HL-60 (cell line): Measurements from ENCODE around the gene PPP2CA.

Experiments used
- DNase-seq, 2 experiments: peaks; one replicate each; pipeline ENCODE4 v3.0.0-alpha.2; 2010 to 2020; ENCODE audit warnings: low read depth in 1 of 2, low spot score in 1 of 2
- H3K27ac ChIP-seq: fragments of 250-450 bp; sonication (Bioruptor Pico); replicated peaks from 2 replicates; pipeline ENCODE4 v1.5.1; 2020; ENCODE audit warnings: mild to moderate bottlenecking, moderate library complexity
- H3K27me3 ChIP-seq: fragments of 250-450 bp; sonication (Bioruptor Pico); 2 replicates; pipeline ENCODE4 v1.5.1; 2021; ENCODE audit warnings: mild to moderate bottlenecking, moderate library complexity; ENCODE audit not compliant: insufficient read depth, poor library complexity, severe bottlenecking
- H3K4me3 ChIP-seq: replicated peaks from 2 replicates; pipeline ENCODE4 v1.5.1; 2011; ENCODE audit warnings: mild to moderate bottlenecking, control low read depth, low read length; ENCODE audit not compliant: insufficient read depth
- CTCF ChIP-seq: IDR thresholded peaks from one replicate; pipeline ENCODE4 v1.5.1; 2011; ENCODE audit warnings: low read length, control low read depth, inconsistent platforms; ENCODE audit not compliant: insufficient read depth
- GABPA ChIP-seq: IDR thresholded peaks from 2 replicates; pipeline ENCODE4 v1.6.1; 2012; ENCODE audit warnings: low read depth
- POLR2AphosphoS5 ChIP-seq: IDR thresholded peaks from 2 replicates; pipeline ENCODE4 v1.6.1; 2012; ENCODE audit warnings: low read depth
- REST ChIP-seq: IDR thresholded peaks from 2 replicates; pipeline ENCODE4 v1.6.1; 2012; ENCODE audit warnings: low read depth; ENCODE audit not compliant: insufficient replicate concordance
- SPI1 ChIP-seq: IDR thresholded peaks from 2 replicates; pipeline ENCODE4 v1.6.1; 2012; ENCODE audit warnings: low read depth, mild to moderate bottlenecking, borderline replicate concordance

Gene PPP2CA

DNA sequence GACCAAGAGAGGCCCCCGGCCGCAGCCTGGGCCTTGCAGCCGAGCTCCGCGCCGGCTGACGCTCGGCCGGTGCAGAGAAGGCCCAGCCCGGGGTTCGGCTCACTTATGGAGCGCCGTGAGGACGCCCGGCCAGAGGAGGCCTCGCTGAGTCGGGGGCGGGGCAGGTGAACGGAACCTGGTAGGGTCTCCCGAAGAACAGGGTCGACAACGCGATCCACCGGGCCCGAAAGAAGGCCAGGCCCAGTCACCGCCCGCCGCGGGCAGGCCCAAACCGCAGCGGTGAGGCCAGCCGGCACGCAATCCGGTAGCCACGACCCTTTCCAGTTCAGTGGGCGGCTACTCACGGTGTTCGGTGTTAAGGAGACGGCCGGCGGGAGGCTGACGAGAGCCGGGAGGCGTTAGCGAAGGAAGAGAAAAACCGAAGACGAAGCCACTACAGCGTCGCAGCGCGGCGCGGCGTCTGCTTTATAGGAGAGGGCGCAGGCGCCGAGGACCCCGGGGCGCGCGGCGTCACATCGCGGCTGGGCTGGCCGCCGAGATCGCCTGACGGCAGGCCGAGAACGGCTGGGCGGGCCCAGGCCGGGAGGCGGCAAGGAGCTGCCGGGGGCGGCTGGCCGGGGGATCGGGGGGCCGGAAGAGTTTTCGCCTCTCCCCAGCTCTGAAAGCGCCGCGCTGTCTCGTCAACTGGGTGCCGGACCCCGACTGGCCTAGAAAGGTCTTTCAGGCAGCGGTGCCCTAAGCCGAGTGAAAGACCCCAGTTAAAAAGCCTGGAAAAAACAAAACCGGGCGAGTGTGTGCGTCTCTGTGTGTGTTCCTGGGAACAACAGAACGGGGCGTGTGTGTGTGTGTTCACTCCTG lies 49.1 kb downstream of the PPP2CA start, which contains the start of gene SKP1:
Gene SKP1, minus strand, starts transcription at position 440 of the 858 bp plus-strand sequence. CDS start 2,928 bp downstream, outside the sequence.
- DNase-seq: peak; percentile 47 to 59
- TF ChIP-seq GABPA (no peak), REST (peak; percentile 48), POLR2AphosphoS5 (peak; percentile 78; the same call in 1 of the 2 replicates), CTCF (no peak), SPI1 (no peak)
- H3K27me3 ChIP-seq: no peaks in the 10 kb centered on the region
- H3K4me3 ChIP-seq: peak within 1 kb of the TSS; percentile 71
- peak within 1 kb of the TSS; percentile 97 for H3K27ac ChIP-seq

GRCh38 chr5:134175921-134176510 lies 49.9 kb downstream of the PPP2CA start:
- TF ChIP-seq POLR2AphosphoS5: no peak
- no peak for TF ChIP-seq CTCF
- TF ChIP-seq SPI1: no peak
- H3K4me3 ChIP-seq: peak overlapping the region; percentile 71
- H3K27ac ChIP-seq: peak overlapping the region; percentile 97
- no peak for DNase-seq
- H3K27me3 ChIP-seq: no peaks in the 10 kb centered on the region

- Histone ChIP-seq H3K27ac (peak overlapping the region; percentile 97), H3K27me3 (no peaks in the 10 kb centered on the region)
These were observed 50.7 kb downstream of the PPP2CA start for GRCh38 chr5:134174841-134175839.

More at GRCh38 chr5:134174841-134175839, 50.7 kb downstream of the PPP2CA start:
- no peak for DNase-seq
- peak overlapping the region; percentile 71 for H3K4me3 ChIP-seq
- TF ChIP-seq CTCF (no peak), SPI1 (no peak), POLR2AphosphoS5 (no peak), REST (no peak), GABPA (no peak)
